Glutamatergic neuron (in vitro differentiated cells): ENCODE results near the gene SMC6. TPM values are rescaled to one million over a fixed set of nuclear protein-coding genes. Genes with fewer than 3 reads are reported as not detected.

Experiments used
- DNase-seq: peaks from one replicate; pipeline ENCODE4 v3.0.0; 2022
- H3K27ac Mint-ChIP-seq: one replicate; pipeline ENCODE4 v1.8.0; 2020; ENCODE audit warnings: mild to moderate bottlenecking, mixed read lengths, inconsistent platforms; ENCODE audit not compliant: unreplicated experiment
- H3K27me3 Mint-ChIP-seq: one replicate; pipeline ENCODE4 v1.8.0; 2020; ENCODE audit warnings: mild to moderate bottlenecking, moderate library complexity, mixed read lengths, inconsistent platforms; ENCODE audit not compliant: unreplicated experiment
- H3K36me3 Mint-ChIP-seq: one replicate; pipeline ENCODE4 v1.8.0; 2020; ENCODE audit warnings: mild to moderate bottlenecking, mixed read lengths, inconsistent platforms; ENCODE audit not compliant: unreplicated experiment
- H3K4me1 Mint-ChIP-seq: one replicate; pipeline ENCODE4 v1.8.0; 2020; ENCODE audit warnings: mild to moderate bottlenecking, low read depth, mixed read lengths, inconsistent platforms; ENCODE audit not compliant: unreplicated experiment
- H3K4me3 Mint-ChIP-seq: one replicate; pipeline ENCODE4 v1.8.0; 2020; ENCODE audit warnings: mild to moderate bottlenecking, mixed read lengths, inconsistent platforms; ENCODE audit not compliant: unreplicated experiment
- H3K9me3 Mint-ChIP-seq: one replicate; pipeline ENCODE4 v1.8.0; 2020; ENCODE audit warnings: mild to moderate bottlenecking, moderate library complexity, mixed read lengths, inconsistent platforms; ENCODE audit not compliant: unreplicated experiment
- total RNA-seq: library from RNA; stranded (reverse); fragmentation: NEBNext Ultra II Directional; extraction: Animal tissue kit (Norgen Biotek cat#: 25700); gene quantifications from one replicate; pipeline ENCODE4 v1.2.1, GENCODE V29; 2021; ENCODE audit not compliant: unreplicated experiment
- TF ChIP-seq, protein P1 (sequence below): fragments of 200-600 bp; sonication (generic); IDR thresholded peaks from one replicate; pipeline ENCODE4 v1.5.0; 2021; ENCODE audit not compliant: partially characterized antibody, unreplicated experiment

Gene SMC6
- total RNA-seq, 1 donor from 2014 or later, result 61.4 TPM

DNA sequence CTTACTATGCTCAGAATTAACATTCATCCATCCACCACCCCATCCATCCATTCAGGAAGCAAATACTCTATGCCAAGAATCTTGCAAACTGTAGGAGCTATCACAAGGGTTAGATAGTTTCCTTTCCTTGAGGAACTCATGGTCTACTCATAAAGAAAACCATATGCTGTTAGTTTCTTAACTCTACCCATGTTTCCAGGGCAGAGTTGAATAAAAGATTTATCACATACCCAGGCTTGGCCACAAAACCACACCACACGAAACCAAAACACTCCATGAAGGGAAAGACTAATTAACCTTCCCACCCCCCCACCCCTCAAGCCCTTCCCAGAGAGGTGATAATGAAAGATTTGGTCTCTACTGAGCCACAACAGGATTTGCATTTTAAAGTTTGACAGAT is 38.9 kb upstream of the SMC6 start:
- Mint-ChIP-seq H3K36me3 (no peaks in the 10 kb centered on the region), H3K9me3 (peaks cover 1% of the 10 kb centered on the region), H3K4me3 (no peak overlapping the region), H3K4me1 (peaks cover 10% of the 10 kb centered on the region), H3K27ac (no peak overlapping the region), H3K27me3 (peaks cover 2% of the 10 kb centered on the region)
- no peak for DNase-seq
- TF ChIP-seq, protein P1, sequence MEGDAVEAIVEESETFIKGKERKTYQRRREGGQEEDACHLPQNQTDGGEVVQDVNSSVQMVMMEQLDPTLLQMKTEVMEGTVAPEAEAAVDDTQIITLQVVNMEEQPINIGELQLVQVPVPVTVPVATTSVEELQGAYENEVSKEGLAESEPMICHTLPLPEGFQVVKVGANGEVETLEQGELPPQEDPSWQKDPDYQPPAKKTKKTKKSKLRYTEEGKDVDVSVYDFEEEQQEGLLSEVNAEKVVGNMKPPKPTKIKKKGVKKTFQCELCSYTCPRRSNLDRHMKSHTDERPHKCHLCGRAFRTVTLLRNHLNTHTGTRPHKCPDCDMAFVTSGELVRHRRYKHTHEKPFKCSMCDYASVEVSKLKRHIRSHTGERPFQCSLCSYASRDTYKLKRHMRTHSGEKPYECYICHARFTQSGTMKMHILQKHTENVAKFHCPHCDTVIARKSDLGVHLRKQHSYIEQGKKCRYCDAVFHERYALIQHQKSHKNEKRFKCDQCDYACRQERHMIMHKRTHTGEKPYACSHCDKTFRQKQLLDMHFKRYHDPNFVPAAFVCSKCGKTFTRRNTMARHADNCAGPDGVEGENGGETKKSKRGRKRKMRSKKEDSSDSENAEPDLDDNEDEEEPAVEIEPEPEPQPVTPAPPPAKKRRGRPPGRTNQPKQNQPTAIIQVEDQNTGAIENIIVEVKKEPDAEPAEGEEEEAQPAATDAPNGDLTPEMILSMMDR, result no peak

DNA sequence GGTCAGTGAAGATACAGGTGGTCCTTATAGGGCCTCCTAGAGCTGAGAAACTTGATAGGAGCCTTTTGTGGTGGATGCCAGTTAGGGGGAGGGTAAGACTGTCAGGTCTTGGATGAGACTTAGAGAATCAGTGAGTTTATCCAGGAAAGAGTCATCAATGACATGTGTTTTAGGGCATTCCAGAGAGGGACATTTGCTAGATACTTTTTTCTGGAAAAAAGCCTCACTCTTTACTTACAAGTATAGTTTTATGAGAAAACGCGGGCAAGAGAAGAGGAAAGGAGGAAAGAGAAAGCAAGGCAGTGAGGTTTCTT is 38.2 kb upstream of the SMC6 start:
- TF ChIP-seq, protein P1, result no peak
- H3K4me1 Mint-ChIP-seq, result peaks cover 9% of the 10 kb centered on the region
- peaks cover 2% of the 10 kb centered on the region for H3K27me3 Mint-ChIP-seq
- no peak overlapping the region for H3K27ac Mint-ChIP-seq
- H3K9me3 Mint-ChIP-seq, result peaks cover 1% of the 10 kb centered on the region
- no peak for DNase-seq
- no peaks in the 10 kb centered on the region for H3K36me3 Mint-ChIP-seq
- H3K4me3 Mint-ChIP-seq, result no peak overlapping the region

DNA sequence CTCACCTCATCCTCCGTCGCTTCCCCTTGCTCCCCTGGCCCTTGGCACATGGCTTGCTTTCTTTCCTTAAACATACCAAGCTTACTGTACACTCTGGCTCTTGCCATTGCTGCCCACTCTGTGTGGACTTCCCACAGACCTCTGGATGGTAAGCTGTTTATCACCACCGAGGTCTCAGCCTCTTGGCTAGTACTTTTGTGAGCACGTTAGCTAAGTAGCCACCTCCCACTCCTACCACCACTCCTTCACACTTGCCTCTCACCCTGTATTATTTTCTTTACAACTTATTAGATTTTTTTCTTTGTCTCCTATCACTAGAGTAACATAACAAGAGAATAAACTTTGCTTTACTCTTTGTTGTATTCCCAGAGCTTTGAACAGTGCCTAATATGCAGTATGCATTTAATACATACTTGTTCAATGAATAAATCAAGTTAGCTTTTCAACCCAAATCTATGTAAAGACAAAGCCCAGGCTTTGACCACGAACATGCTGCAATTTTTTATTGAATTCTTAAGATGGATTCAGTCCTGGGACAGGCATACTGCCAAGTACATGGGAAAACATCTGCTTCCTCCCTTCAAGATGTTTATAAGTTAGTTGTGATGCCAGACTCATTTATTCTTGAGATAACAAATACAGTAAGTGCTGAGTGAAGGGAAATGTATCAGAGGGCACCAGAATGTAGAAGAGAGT is 37.7 kb upstream of the SMC6 start:
- Mint-ChIP-seq H3K27me3 (peaks cover 2% of the 10 kb centered on the region), H3K4me1 (peaks cover 9% of the 10 kb centered on the region), H3K36me3 (no peaks in the 10 kb centered on the region), H3K4me3 (no peak overlapping the region), H3K27ac (no peak overlapping the region), H3K9me3 (no peaks in the 10 kb centered on the region)
- TF ChIP-seq, protein P1, result no peak
- no peak for DNase-seq

DNA sequence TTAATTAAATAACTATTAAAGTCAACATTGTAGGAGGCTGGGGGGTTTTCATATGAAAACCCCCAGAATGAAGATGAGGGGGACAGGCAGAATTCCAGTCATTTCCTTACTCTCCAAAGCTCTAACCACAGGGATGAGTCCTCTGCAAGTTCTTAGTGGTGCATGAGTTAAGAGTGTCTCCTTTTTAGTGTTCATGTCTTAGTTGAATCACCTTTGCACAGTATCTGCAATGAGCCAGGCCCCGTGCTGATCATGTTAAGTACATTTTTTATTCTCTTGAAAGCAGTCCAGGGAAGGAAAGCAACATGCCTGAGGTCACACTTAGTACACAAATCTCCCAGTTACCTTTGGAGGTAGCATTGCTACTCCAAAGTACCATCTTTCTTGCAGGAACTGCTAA is 36.9 kb upstream of the SMC6 start:
- Mint-ChIP-seq H3K4me1 (peaks cover 9% of the 10 kb centered on the region), H3K36me3 (no peaks in the 10 kb centered on the region), H3K4me3 (no peak overlapping the region), H3K27ac (no peak overlapping the region), H3K27me3 (peaks cover 2% of the 10 kb centered on the region), H3K9me3 (no peaks in the 10 kb centered on the region)
- TF ChIP-seq, protein P1, result no peak
- no peak for DNase-seq

DNA sequence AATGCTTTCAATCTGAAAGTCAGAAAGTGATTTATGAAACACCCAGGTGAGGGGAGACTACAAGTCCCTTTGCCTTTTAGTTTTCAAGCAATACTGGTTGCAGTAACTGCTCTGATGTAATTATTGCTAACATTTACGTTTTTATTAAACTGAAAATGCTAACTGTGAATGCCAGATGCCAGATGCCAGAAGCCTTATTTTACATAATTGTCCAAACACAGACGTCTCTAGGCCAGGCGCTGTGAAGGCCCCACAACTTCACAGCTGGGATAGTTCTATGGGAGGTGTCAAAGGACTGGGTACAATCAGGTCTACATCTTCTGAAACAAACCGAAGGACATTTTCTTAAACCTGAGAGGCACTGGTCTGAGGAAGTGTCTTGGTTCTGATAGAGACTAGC is 35.2 kb upstream of the SMC6 start:
- TF ChIP-seq, protein P1, result no peak
- Mint-ChIP-seq H3K4me1 (peaks cover 9% of the 10 kb centered on the region), H3K27me3 (peaks cover 2% of the 10 kb centered on the region), H3K27ac (no peak overlapping the region), H3K36me3 (no peaks in the 10 kb centered on the region), H3K4me3 (no peak overlapping the region), H3K9me3 (no peaks in the 10 kb centered on the region)
- no peak for DNase-seq
